ENCODE measurements around the gene ESRRA. TPM values are rescaled to one million over a fixed set of nuclear protein-coding genes. Genes with fewer than 3 reads are reported as not detected.

The ESRRA gene
- polyA plus RNA-seq, 2 of the 4 experiments (the other 2 are of a cell fraction) = 15.2 to 35.5 TPM

DNA sequence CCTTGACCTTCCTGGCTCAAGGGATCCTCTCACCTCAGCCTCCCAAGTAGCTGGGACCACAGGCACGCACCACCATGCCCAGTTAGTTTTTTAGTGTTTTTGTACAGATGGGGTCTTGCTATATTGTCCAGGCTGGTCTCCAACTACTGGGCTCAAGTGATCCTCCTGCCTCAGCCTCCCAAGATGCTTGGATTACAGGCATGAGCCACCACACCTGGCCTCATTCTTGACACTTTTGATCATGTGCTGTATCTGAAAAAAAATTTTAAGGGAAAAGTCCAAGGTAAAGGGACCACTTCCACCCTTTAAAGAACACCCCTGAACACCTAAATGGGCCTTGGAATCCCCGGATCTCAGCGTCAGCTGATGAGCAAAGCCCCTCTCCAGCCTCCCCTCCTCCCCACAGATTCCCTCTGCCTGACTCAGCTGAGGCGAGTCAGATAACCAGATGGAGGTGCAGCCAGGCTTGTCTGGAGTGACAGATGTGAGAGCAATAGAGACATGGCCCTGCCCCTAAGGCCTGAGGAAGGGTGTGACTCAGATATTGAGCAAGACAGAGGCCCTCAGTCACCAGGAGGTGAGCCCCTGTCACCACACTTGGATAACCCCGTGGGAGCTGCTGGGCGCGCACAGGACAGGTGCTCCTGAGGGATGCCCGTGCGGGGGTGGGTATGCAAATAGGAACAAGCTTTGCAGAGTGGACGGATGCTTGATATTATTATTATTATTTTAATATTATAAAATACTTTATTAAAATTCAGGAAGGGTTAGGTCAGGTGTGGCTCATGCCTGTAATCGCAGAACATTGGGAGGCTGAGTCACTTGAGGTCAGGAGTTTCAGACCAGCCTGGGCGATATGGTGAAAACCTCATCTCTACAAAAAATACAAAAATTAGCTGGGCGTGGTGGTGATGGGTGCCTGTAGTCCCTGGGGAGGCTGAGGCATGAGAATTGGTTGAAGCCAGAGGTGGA, 29.7 kb downstream of the ESRRA start:
- FAIRE-seq = no peak
- ChIA-PET CTCF (interaction anchor here (1.0 to 33.9 kb wide), 6 partner anchors 9 to 25 kb away, joined by 3 to 996 read pairs (median 6); partner anchors contain the start of genes CATSPERZ, ESRRA, PRDX5 and TRMT112), POLR2A (interaction anchor here (0.8 to 1.8 kb wide), 3 partner anchors 18 to 31 kb away, joined by 3 to 19 read pairs (median 4); partner anchors contain the start of genes PRDX5 and TRMT112)
- peaks cover 36% of the 10 kb centered on the region for H3K4me1 ChIP-seq
- DNase-seq (ENCODE audit: low read depth in 1 of 2, low spot score in 1 of 2) = peak; percentile 96 to 97
- peak; percentile 87 to 94 for ATAC-seq
- no peak overlapping the region for H3K4me3 ChIP-seq
- peak; percentile 88 for TF ChIP-seq JUNB (IDR thresholded peaks at IDR 0.05)
- TF ChIP-seq ZSCAN20 (CRISPR knock-in tag; IDR thresholded peaks at IDR 0.05) = no peak
- no peak for TF ChIP-seq FOXS1 (CRISPR knock-in tag; IDR thresholded peaks at IDR 0.05)
- TF ChIP-seq, protein P1, sequence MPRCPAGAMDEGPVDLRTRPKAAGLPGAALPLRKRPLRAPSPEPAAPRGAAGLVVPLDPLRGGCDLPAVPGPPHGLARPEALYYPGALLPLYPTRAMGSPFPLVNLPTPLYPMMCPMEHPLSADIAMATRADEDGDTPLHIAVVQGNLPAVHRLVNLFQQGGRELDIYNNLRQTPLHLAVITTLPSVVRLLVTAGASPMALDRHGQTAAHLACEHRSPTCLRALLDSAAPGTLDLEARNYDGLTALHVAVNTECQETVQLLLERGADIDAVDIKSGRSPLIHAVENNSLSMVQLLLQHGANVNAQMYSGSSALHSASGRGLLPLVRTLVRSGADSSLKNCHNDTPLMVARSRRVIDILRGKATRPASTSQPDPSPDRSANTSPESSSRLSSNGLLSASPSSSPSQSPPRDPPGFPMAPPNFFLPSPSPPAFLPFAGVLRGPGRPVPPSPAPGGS (IDR thresholded peaks at IDR 0.05) = 0 out of 3 replicates have a peak, but pooled peaks have one; percentile 24
- TF ChIP-seq, protein P2, sequence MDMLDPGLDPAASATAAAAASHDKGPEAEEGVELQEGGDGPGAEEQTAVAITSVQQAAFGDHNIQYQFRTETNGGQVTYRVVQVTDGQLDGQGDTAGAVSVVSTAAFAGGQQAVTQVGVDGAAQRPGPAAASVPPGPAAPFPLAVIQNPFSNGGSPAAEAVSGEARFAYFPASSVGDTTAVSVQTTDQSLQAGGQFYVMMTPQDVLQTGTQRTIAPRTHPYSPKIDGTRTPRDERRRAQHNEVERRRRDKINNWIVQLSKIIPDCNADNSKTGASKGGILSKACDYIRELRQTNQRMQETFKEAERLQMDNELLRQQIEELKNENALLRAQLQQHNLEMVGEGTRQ (IDR thresholded peaks at IDR 0.05) = peak; percentile 44; the same call in 1 of the 2 replicates
- peak; percentile 80; the same call in 1 of the 2 replicates for TF ChIP-seq KDM1A (IDR thresholded peaks at IDR 0.05; ENCODE audit: low read depth)
- no peak for TF ChIP-seq HOXB13 (CRISPR knock-in tag; IDR thresholded peaks at IDR 0.05; ENCODE audit: low read depth)
- TF ChIP-seq ZFP36 (IDR thresholded peaks at IDR 0.05; ENCODE audit: borderline replicate concordance, partially characterized antibody) = no peak
- no peak for TF ChIP-seq PHF8 (IDR thresholded peaks at IDR 0.05; ENCODE audit: borderline replicate concordance, low read depth)
- TF ChIP-seq JUN (IDR thresholded peaks at IDR 0.05) = peak; percentile 44 to 65; a peak in 2 of 5 replicates
- TF ChIP-seq, protein P3, sequence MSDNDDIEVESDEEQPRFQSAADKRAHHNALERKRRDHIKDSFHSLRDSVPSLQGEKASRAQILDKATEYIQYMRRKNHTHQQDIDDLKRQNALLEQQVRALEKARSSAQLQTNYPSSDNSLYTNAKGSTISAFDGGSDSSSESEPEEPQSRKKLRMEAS (IDR thresholded peaks at IDR 0.05) = 0 out of 2 replicates have a peak, but pooled peaks have one; percentile 53
- TF ChIP-seq RFX5 (IDR thresholded peaks at IDR 0.05) = no peak; the same call in 1 of the 2 replicates
- 0 out of 2 replicates have a peak, but pooled peaks have one; percentile 31 for TF ChIP-seq BHLHE40 (IDR thresholded peaks at IDR 0.05; ENCODE audit: low read depth, low read length)
- TF ChIP-seq MAZ (IDR thresholded peaks at IDR 0.05; ENCODE audit: borderline replicate concordance, low read depth, low read length) = 0 out of 2 replicates have a peak, but pooled peaks have one; percentile 53
- TF ChIP-seq, protein P4, sequence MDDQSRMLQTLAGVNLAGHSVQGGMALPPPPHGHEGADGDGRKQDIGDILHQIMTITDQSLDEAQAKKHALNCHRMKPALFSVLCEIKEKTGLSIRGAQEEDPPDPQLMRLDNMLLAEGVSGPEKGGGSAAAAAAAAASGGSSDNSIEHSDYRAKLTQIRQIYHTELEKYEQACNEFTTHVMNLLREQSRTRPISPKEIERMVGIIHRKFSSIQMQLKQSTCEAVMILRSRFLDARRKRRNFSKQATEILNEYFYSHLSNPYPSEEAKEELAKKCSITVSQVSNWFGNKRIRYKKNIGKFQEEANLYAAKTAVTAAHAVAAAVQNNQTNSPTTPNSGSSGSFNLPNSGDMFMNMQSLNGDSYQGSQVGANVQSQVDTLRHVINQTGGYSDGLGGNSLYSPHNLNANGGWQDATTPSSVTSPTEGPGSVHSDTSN (IDR thresholded peaks at IDR 0.05) = peak; percentile 88
- 0 out of 2 replicates have a peak, but pooled peaks have one; percentile 54 for TF ChIP-seq HOXB5 (CRISPR knock-in tag; IDR thresholded peaks at IDR 0.05)
- TF ChIP-seq CEBPB (IDR thresholded peaks at IDR 0.05) = peak; percentile 92 to 98
- peak; percentile 21 for TF ChIP-seq CHD2 (IDR thresholded peaks at IDR 0.05; ENCODE audit: low read length, partially characterized antibody)
- TF ChIP-seq, protein P5, sequence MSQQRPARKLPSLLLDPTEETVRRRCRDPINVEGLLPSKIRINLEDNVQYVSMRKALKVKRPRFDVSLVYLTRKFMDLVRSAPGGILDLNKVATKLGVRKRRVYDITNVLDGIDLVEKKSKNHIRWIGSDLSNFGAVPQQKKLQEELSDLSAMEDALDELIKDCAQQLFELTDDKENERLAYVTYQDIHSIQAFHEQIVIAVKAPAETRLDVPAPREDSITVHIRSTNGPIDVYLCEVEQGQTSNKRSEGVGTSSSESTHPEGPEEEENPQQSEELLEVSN (IDR thresholded peaks at IDR 0.05; ENCODE audit: borderline replicate concordance, low read depth) = no peak
- TF ChIP-seq RCOR1 (IDR thresholded peaks at IDR 0.05; ENCODE audit: low read depth, low read length) = no peak
- TF ChIP-seq MAFK (IDR thresholded peaks at IDR 0.05; ENCODE audit: partially characterized antibody) = peak; percentile 44
- no peak for TF ChIP-seq NFE2L2 (conservative IDR thresholded peaks at IDR 0.05; ENCODE audit: low read length)
- TF ChIP-seq, protein P6, sequence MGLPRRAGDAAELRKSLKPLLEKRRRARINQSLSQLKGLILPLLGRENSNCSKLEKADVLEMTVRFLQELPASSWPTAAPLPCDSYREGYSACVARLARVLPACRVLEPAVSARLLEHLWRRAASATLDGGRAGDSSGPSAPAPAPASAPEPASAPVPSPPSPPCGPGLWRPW (IDR thresholded peaks at IDR 0.05) = 0 out of 2 replicates have a peak, but pooled peaks have one; percentile 56
- TF ChIP-seq, protein P7, sequence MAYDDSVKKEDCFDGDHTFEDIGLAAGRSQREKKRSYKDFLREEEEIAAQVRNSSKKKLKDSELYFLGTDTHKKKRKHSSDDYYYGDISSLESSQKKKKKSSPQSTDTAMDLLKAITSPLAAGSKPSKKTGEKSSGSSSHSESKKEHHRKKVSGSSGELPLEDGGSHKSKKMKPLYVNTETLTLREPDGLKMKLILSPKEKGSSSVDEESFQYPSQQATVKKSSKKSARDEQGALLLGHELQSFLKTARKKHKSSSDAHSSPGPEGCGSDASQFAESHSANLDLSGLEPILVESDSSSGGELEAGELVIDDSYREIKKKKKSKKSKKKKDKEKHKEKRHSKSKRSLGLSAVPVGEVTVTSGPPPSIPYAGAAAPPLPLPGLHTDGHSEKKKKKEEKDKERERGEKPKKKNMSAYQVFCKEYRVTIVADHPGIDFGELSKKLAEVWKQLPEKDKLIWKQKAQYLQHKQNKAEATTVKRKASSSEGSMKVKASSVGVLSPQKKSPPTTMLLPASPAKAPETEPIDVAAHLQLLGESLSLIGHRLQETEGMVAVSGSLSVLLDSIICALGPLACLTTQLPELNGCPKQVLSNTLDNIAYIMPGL (CRISPR knock-in tag; IDR thresholded peaks at IDR 0.05; ENCODE audit: borderline replicate concordance) = no peak
- TF ChIP-seq FOSL2 (IDR thresholded peaks at IDR 0.05) = peak; percentile 86
- TF ChIP-seq FOSL2 (CRISPR knock-in tag; IDR thresholded peaks at IDR 0.05) = peak; percentile 97
- TF ChIP-seq EP300 (IDR thresholded peaks at IDR 0.05) = peak in 1 of 2 experiments; percentile 52; a peak in 1 of 5 replicates
- TF ChIP-seq, protein P8, sequence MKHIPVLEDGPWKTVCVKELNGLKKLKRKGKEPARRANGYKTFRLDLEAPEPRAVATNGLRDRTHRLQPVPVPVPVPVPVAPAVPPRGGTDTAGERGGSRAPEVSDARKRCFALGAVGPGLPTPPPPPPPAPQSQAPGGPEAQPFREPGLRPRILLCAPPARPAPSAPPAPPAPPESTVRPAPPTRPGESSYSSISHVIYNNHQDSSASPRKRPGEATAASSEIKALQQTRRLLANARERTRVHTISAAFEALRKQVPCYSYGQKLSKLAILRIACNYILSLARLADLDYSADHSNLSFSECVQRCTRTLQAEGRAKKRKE (CRISPR knock-in tag; IDR thresholded peaks at IDR 0.05; ENCODE audit: low read depth) = no peak
- TF ChIP-seq MYC (IDR thresholded peaks at IDR 0.05; ENCODE audit: borderline replicate concordance, low read length) = peak; percentile 56; the same call in 1 of the 2 replicates
- peak; percentile 75; the same call in 1 of the 2 replicates for TF ChIP-seq GATA3 (IDR thresholded peaks at IDR 0.05; ENCODE audit: borderline replicate concordance)
- peak overlapping the region; percentile 70 for H3K4me2 ChIP-seq
- WGBS (ENCODE audit: missing lambda C conversion rate) = 8% methylated on average over 13 of the region's 13 CpGs
- peak overlapping the region; percentile 51 to 91 for H3K27ac ChIP-seq
- H3K9me3 ChIP-seq = no peaks in the 10 kb centered on the region

Measured in A549 (cell line).